Measurements from ENCODE around the gene PLCB4.

PLCB4 gene

GRCh38 chr20:9230406-9230805 is 161.5 kb downstream of the PLCB4 start:
- no peak for DNase-seq

GRCh38 chr20:9233804-9234203 is 164.9 kb downstream of the PLCB4 start:
- DNase-seq, result no peak

DNA sequence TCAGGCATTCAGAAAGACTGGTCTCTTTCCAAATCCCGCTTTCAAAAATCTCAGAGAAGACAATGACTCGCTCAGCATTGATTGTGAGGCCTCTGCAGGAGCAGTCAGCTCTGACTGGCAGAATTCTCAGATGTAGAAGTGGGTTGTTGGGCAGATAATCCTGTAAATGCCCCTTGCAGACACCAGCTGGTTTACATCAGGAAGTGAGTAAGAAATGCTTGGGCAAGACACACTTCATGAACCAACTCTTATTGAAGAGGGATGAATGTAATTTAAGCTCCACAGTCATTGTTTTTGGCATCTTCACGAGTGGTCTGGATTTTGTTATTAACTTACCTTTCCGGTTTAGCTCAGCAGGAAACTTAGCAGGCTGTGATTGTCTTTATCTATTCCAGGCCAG is 166.6 kb downstream of the PLCB4 start:
- DNase-seq, result no peak

DNA sequence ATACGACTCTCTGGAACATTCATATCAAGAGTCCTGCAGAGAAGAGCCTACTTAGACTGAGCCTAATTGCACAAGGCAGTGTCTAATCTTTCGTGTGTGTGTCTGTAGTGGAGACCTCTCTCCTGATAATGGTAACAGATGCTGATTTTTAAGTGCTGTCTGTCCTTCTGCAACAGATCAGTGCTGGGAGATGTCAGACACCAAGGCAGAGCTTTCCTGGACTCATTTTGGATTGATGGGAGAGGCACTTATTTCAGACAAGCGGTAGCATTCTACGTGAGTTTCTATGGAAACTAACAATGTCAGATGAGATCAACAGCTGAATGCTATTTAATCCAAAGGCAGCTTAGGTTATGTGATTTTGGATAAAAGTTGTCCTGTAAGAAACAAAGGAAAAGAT is 167.6 kb downstream of the PLCB4 start:
- DNase-seq, result no peak

GRCh38 chr20:9241232-9241692 is 172.4 kb downstream of the PLCB4 start:
- no peak for DNase-seq

DNA sequence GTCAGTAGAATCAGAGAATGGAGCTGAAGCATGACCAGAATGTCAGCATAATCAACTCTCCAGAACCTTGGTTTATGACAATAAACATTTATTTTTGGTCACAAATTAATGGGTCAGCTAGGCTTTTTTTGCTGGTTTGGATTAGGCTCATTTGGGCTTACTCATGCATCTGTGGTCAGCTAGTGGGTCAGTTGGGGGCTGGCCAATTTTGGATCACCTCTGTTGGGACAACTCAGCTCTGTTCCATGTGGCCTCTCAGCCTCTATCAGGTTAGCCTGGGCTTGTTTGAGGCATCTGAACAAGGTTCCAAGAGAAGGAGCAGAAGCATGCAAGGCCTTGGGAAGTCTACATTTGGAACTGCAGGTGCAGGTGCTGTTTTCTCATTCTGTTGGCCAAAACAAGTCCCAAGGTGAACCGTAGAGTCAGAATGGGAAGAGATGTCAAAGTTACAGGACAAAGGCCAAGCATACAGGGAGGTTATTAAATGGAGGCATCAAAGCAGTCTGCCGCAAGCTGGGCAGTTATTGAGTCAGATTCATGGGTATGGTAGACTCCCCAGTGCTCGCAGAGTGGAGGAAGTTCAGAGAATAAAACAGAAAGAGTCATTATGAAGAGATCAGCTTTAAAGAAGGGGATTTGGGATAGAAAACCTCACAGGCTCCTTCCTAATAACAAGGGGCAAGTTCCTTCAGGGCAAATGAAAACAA is 173.0 kb downstream of the PLCB4 start:
- DNase-seq, result no peak

GRCh38 chr20:9243986-9244385 is 175.1 kb downstream of the PLCB4 start:
- DNase-seq, result no peak

GRCh38 chr20:9244811-9245210 is 175.9 kb downstream of the PLCB4 start:
- DNase-seq, result no peak

DNA sequence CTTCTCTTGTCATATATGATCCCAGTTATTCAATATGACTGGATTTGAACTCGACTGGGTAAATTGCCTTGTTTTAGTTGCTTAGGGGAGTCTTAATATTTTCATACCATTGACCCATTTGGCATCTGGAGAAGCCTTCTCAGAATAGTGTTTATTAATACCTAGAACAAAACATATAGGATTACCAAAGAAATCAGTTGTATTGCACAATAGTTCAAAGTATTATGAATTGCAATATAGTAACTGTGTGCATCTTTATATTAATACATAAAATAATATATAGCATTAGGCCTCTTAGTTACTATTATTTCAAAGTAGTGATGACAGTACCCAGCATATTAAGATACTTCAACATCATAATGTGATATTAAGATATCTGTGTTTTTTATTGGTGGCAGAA is 177.8 kb downstream of the PLCB4 start:
- no peak for DNase-seq

DNA sequence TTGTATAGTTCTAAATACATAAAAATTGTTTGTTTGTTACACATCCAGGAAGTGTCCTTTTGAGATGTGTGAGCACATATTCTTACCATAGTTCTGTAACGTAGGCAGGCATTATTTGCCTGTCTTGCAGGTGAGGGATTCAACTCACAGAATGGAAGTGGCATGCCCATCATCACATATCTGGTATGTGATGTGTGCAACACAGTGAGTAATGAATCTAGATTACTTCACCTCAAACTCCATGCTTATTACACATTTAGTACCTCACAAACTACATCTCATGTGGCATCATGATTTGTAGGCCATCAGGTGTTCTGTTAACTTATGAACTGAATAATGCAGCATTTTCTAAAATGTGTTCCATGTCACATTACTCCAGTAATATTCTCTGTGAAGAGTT is 181.6 kb downstream of the PLCB4 start:
- no peak for DNase-seq

- no peak for DNase-seq
Observed at GRCh38 chr20:9253006-9253539, 184.2 kb downstream of the PLCB4 start.

DNA sequence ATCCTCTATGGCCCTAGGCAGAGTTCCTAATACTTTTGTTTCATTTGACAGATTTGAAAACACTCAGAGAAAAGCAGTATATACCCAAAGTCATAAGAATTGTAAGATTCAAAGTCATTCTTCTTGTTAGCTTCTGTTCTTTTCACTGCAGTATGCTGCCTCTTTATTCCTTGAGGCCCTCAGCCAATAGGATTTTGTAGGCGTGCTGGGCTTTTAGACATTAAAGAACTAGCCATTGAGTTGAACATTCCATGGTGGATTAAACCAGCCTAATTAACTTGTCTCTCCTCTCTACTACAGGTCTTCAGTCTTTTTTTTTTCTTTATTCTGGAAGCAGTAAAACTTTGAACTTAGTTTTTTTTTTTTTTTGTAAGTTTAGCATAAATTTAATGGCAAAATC is 186.3 kb downstream of the PLCB4 start:
- DNase-seq, result no peak

- no peak for DNase-seq
Observed at GRCh38 chr20:9256393-9256792, 187.5 kb downstream of the PLCB4 start.

- DNase-seq, result no peak
Observed at GRCh38 chr20:9258901-9259300, 190.0 kb downstream of the PLCB4 start.

DNA sequence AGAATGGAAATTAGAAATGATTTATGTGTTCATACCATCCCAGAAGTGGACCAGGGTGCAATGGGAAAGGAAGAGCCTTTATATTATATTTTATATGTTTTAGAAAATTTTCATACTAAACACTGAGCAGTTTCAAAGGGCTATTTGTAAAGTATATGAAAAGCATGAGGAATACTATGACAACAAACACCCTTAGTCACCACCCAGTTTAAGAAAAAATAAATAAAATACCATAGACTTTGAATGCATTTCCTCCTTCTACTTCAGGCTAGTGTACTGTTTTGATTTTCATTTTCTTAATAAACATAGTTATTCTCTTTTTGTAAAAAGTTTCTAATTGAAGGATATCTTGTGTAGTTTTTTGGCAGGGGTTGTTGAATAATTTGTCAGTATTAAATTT is 191.1 kb downstream of the PLCB4 start:
- no peak for DNase-seq

DNA sequence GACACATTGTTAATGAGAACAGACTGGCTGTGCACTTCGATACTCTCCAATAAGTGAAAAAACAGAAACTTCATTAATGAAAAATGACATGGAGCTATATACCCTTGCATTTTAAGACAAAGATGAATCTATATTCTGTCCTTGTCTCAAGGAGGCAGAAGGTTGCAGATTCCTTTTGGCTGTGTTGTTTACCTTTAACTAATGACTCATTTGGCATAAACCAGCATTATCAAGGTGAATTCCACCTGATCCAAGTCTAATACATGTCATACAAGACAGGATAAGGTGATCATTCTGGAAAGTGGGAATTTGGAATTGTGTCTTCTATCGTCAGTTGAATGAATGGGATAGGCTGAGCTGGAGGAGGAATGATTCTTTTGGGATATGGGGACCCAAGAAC is 192.9 kb downstream of the PLCB4 start:
- no peak for DNase-seq

GRCh38 chr20:9262653-9263194 is 193.8 kb downstream of the PLCB4 start:
- no peak for DNase-seq

DNA sequence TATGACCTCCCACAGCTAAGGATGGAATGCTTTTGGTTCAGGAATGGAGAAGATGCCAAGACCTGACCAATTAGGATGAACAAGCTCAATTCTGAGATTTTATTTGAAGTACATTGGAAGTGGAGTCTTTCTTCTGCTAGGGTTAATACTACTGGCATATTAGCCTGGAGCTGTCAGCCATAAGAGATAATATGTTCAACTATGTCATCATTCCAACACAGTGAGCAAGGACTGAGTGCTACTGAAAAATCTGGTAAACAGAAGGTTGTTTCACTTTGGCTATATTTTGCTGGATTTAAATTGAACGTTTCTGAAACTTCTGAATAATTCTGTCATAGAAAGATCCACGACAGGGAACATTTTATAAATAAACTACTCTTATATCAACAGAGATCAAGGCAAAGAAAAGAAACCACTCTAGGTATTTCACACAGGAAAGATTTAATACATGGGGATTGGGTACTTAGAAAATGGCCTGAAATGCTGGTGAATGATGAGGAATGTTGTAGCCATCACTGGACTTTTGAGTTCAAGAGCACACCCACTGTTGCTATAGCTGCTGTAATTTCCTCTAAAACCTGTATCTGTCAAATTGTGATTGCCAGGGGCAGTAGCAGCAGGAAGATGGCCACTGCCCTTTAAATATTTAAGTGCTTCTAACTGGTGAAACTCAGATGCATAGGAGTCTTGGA is 200.5 kb downstream of the PLCB4 start:
- DNase-seq, result no peak

GRCh38 chr20:9270831-9271230 is 201.9 kb downstream of the PLCB4 start:
- DNase-seq, result no peak

DNA sequence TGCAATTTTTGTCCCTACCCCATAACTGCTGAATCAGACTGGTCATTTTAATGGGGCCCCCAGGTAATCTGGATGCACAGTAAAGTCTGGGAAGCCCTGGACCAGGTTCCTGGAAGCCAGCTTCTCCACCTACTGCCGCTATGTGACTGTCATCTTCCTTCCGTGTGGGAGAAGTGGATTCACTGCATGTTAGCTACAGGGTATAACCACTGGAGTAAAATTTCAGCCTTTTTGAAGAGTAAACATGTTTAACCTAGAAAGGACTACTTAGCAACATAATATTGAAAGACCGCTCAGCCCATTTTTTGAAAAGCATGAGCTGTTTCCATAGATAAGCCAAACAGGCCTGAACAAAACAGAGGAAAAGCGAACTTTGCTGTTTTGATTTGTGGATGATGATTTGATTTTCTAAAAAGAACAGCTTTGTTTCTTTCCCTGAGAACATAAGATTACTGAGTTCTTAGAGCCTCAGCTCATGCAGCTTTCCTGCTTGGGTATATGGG is 208.1 kb downstream of the PLCB4 start:
- DNase-seq, result no peak

DNA sequence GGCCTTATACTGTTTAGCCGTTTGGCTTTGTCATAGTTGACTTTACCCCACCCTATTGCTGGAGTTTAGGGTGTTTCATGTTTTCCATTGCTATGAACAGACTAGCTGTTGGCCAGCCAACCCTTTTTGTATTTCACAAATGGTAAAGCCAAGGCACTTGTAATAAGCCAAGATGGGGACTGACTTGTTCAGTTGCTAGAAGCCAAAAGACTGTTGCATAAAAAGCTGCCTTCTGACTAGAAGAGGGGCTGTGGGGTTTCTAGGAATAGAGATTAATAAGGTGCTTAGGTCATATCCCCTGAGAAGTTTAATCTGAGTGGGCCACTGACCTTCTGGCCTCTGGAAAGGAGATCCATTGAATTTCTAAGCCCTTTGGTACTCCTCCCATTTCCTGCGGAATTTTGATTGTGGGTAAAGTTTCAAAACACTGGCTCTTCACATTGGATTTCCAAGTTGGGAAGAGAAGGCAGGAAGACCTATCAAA is 211.1 kb downstream of the PLCB4 start:
- no peak for DNase-seq

- DNase-seq, result no peak
Observed at GRCh38 chr20:9280666-9281065, 211.8 kb downstream of the PLCB4 start.

GRCh38 chr20:9281803-9282202 is 212.9 kb downstream of the PLCB4 start:
- no peak for DNase-seq

- no peak for DNase-seq
Observed at GRCh38 chr20:9285617-9286016, 216.7 kb downstream of the PLCB4 start.

All from activated effector memory CD4-positive, alpha-beta T cell treated with anti-CD3 and anti-CD28 coated beads, Interleukin-2, amount 50 U/mL, for 16 hours (primary cell).